Endothelial cell (in vitro differentiated cells): Measurements from ENCODE around the gene FAHD2A. TPM values are rescaled to one million over a fixed set of nuclear protein-coding genes. Genes with fewer than 3 reads are reported as not detected.
A peak's percentile ranks its signal among the peaks of the same experiment; 100 is the strongest.

ENCODE experiments used
- DNase-seq: peaks from one replicate; pipeline ENCODE4 v3.0.0; 2021; ENCODE audit warnings: low spot score
- H3K27ac Mint-ChIP-seq: one replicate; pipeline ENCODE4 v1.8.0; 2021; ENCODE audit warnings: mixed read lengths, inconsistent platforms; ENCODE audit not compliant: unreplicated experiment
- H3K27me3 Mint-ChIP-seq: one replicate; pipeline ENCODE4 v1.8.0; 2021; ENCODE audit warnings: mild to moderate bottlenecking, moderate library complexity, mixed read lengths, inconsistent platforms; ENCODE audit not compliant: unreplicated experiment
- H3K36me3 Mint-ChIP-seq: one replicate; pipeline ENCODE4 v1.8.0; 2021; ENCODE audit warnings: mild to moderate bottlenecking, low read depth, mixed read lengths, inconsistent platforms; ENCODE audit not compliant: unreplicated experiment
- H3K4me1 Mint-ChIP-seq: one replicate; pipeline ENCODE4 v1.8.0; 2021; ENCODE audit warnings: mild to moderate bottlenecking, mixed read lengths, inconsistent platforms; ENCODE audit not compliant: unreplicated experiment
- H3K4me3 Mint-ChIP-seq: one replicate; pipeline ENCODE4 v1.8.0; 2021; ENCODE audit warnings: mild to moderate bottlenecking, mixed read lengths, inconsistent platforms; ENCODE audit not compliant: unreplicated experiment
- H3K9me3 Mint-ChIP-seq: one replicate; pipeline ENCODE4 v1.8.0; 2021; ENCODE audit warnings: mixed read lengths, inconsistent platforms; ENCODE audit not compliant: unreplicated experiment
- total RNA-seq: library from RNA; stranded (reverse); fragmentation: NEBNext Ultra II Directional; extraction: Animal tissue kit (Norgen Biotek cat#: 25700); gene quantifications from one replicate; pipeline ENCODE4 v1.2.1, GENCODE V29; 2021; ENCODE audit not compliant: unreplicated experiment
- TF ChIP-seq, protein P1 (sequence below): fragments of 200-600 bp; sonication (generic); IDR thresholded peaks from one replicate; pipeline ENCODE4 v1.5.0; 2021; ENCODE audit warnings: antibody characterized with exemption; ENCODE audit not compliant: unreplicated experiment

The FAHD2A gene
- total RNA-seq, 1 donor from 2014 or later: 34.0 TPM

DNA sequence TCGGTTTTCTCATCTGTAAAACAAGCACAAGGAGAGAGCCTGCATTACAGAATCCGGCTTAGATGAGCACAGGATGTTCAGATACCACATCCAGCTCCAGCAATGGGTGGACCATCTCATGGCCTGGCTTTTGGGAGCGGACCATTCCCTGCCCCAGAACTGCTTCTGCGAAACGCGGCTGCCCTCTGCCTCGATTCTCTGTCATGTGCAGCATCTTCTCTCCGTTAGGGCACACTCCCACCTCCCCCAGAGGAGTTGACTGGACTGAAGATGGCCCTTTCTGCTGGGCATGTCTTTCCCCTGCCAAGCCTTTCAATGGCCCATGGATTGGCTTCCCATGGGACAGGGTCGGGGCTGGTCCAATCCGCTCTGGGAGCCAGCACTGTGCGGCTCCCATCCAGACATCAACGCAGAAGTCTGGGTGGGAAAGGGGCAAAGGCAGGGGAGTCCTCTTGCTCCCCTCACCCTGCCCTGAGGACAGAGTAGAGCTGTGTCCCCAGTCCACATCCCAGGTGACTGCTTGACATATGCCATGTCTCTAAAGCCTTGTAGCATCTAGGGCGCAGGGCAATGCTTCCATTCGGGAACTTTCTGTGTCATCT, 14.3 kb upstream of the FAHD2A start:
- TF ChIP-seq, protein P1, sequence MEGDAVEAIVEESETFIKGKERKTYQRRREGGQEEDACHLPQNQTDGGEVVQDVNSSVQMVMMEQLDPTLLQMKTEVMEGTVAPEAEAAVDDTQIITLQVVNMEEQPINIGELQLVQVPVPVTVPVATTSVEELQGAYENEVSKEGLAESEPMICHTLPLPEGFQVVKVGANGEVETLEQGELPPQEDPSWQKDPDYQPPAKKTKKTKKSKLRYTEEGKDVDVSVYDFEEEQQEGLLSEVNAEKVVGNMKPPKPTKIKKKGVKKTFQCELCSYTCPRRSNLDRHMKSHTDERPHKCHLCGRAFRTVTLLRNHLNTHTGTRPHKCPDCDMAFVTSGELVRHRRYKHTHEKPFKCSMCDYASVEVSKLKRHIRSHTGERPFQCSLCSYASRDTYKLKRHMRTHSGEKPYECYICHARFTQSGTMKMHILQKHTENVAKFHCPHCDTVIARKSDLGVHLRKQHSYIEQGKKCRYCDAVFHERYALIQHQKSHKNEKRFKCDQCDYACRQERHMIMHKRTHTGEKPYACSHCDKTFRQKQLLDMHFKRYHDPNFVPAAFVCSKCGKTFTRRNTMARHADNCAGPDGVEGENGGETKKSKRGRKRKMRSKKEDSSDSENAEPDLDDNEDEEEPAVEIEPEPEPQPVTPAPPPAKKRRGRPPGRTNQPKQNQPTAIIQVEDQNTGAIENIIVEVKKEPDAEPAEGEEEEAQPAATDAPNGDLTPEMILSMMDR: no peak
- no peaks in the 10 kb centered on the region for H3K36me3 Mint-ChIP-seq
- H3K27me3 Mint-ChIP-seq: peaks cover 10% of the 10 kb centered on the region
- no peaks in the 10 kb centered on the region for H3K9me3 Mint-ChIP-seq
- no peaks in the 10 kb centered on the region for H3K4me1 Mint-ChIP-seq
- no peak overlapping the region for H3K4me3 Mint-ChIP-seq
- DNase-seq: no peak
- no peak overlapping the region for H3K27ac Mint-ChIP-seq

DNA sequence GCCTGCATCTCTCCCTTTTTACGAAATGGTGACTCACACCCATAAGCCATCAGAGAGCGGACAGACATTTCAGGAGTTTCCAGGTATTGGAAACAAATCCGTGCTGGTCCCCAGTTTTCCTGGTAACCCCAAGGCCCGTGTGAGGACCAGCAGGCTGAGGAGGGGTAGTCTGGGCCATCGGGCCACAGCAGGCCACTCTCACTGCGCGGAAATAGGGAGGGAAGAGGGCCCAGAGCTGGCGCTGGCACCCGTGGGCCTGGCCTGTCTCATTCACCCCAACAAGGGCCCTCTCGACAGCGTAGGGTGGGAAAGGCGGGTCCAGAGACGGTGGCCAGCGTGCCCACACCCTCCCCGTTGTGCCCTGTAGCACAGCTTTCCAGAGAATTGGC, 13.7 kb upstream of the FAHD2A start:
- Mint-ChIP-seq H3K9me3 (no peaks in the 10 kb centered on the region), H3K27me3 (peaks cover 9% of the 10 kb centered on the region), H3K4me3 (no peak overlapping the region), H3K27ac (no peak overlapping the region), H3K36me3 (no peaks in the 10 kb centered on the region), H3K4me1 (no peaks in the 10 kb centered on the region)
- no peak for DNase-seq
- TF ChIP-seq, protein P1: no peak

DNA sequence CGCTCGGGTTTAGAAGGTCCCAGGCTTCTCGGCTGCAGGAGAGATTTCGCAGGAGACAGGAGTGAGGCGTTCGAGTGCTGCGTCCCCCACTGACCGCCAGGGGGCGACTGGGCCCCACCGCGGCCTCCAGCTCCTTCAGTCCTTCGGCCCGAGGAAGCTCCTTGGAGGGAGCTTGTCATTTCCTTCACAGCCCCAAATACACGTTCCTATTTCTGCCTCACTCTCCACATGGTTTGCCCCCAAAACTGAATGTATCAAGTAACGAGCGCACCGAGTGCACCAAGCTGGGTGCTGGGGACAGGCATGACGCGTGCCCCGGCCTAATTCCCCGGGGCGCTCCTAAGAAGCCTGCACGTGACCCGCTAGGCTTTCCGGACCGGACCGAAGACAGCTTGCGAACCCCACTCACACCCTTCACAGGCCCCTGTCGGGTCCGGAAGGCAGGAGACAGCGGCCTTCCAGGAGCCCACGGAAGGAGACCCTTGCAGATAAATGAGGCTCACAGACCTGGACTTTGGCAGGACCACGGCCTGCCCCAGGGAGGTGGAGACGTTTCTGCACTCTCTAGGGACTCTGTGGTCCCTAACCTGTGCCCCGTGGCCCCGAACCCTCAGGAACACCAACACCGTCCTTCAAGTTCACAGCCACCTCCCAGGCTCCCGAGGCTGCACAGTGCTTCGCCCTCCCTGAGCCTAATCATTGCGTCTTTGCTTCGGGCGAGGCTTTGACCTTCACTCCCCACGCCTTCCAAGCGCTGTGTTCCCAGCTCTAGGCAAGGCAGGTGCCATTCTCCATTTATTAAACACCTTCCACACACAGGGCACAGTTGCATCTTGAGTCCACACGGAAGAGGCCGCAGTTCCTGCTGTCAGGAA, 13.0 kb upstream of the FAHD2A start:
- peaks cover 8% of the 10 kb centered on the region for H3K27me3 Mint-ChIP-seq
- no peaks in the 10 kb centered on the region for H3K9me3 Mint-ChIP-seq
- no peaks in the 10 kb centered on the region for H3K4me1 Mint-ChIP-seq
- DNase-seq: peak; percentile 82
- TF ChIP-seq, protein P1: peak; percentile 91
- no peak overlapping the region for H3K27ac Mint-ChIP-seq
- no peak overlapping the region for H3K4me3 Mint-ChIP-seq
- no peaks in the 10 kb centered on the region for H3K36me3 Mint-ChIP-seq

DNA sequence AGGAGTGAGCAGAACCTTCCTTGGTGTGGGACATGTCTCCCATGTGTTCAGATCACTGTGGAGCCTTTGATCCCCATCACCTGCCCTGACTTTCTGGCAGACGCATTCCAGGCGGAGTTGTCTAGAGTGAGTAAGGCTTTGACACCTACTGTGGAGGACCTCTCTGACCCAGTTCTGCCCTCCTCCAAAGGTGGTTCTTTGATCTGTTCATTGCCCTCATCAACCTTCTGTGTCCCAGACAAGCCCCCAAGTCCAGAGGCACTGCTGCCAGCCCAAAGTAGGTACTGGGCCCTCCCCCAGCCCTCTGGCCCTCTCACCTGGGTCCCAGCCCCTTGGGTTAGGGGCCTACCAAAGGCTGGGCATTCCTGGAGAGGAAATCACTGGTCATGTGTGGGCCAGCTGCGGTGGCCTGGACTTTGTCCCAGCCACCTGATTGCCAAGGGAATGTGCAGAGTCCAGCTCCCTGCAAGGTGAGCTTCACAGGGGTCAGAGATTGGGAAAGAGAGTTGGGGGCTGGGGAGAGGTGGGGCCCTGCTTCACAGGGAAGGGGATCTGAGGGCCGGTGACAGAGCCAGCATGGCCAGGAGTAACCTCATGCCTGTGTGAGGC, 12.1 kb upstream of the FAHD2A start:
- no peak overlapping the region for H3K27ac Mint-ChIP-seq
- TF ChIP-seq, protein P1: no peak
- no peak for DNase-seq
- no peaks in the 10 kb centered on the region for H3K9me3 Mint-ChIP-seq
- no peaks in the 10 kb centered on the region for H3K36me3 Mint-ChIP-seq
- no peaks in the 10 kb centered on the region for H3K4me1 Mint-ChIP-seq
- peaks cover 10% of the 10 kb centered on the region for H3K27me3 Mint-ChIP-seq
- no peak overlapping the region for H3K4me3 Mint-ChIP-seq
